K562 (cell line): ENCODE measurements around the gene CAPRIN1. TPM values are rescaled to one million over a fixed set of nuclear protein-coding genes. Genes with fewer than 3 reads are reported as not detected.

ENCODE experiments used
- BRCA1 ChIP-seq, 2 experiments: fragments of 450-650 bp in 1 of 2; sonication (generic) in 1 of 2; formaldehyde crosslinking in 1 of 2; IDR thresholded peaks; 2 replicates each; pipeline versions ENCODE4 v1.5.0 to v1.6.1; 2017 to 2020; ENCODE audit warnings: mild to moderate bottlenecking in 1 of 2, missing genetic modification reagents in 1 of 2
- CEBPZ ChIP-seq: fragments of 150-350 bp; IDR thresholded peaks from 2 replicates; pipeline ENCODE4 v1.6.1; 2014; ENCODE audit warnings: low read depth, mild to moderate bottlenecking, low read length, borderline replicate concordance
- DIDO1 ChIP-seq: fragments of 450-650 bp; IDR thresholded peaks from 2 replicates; pipeline ENCODE4 v1.6.1; 2016; ENCODE audit warnings: low read depth, missing biosample characterization, missing genetic modification characterization
- E2F8 ChIP-seq: fragments of 450-650 bp; IDR thresholded peaks from 2 replicates; pipeline ENCODE4 v1.7.1; 2018; ENCODE audit warnings: mild to moderate bottlenecking, low read depth; ENCODE audit not compliant: partially characterized antibody
- ETV6 ChIP-seq, 3 experiments: fragments of 150-350 bp in 1 of 3; sonication (generic) in 1 of 3; formaldehyde crosslinking in 1 of 3; IDR thresholded peaks; 2 replicates each; pipeline versions ENCODE4 v1.6.1 to v1.8.0; 2014 to 2022; ENCODE audit warnings: borderline replicate concordance in 2 of 3, low read depth in 2 of 3, antibody characterized with exemption in 1 of 3, low read length in 1 of 3, mild to moderate bottlenecking in 1 of 3, missing genetic modification reagents in 1 of 3
- GMEB1 ChIP-seq: fragments of 250-450 bp; sonication (Bioruptor Pico); IDR thresholded peaks from 2 replicates; pipeline ENCODE4 v1.4.0; 2020; ENCODE audit warnings: mild to moderate bottlenecking
- MAZ ChIP-seq, 2 experiments: fragments of 450-650 bp in 1 of 2; sonication (generic) in 1 of 2; formaldehyde crosslinking; IDR thresholded peaks in 1 of 2; conservative IDR thresholded peaks in 1 of 2; 2 replicates each; pipeline versions ENCODE4 v1.4.0 to v1.5.0; 2020; ENCODE audit warnings: mild to moderate bottlenecking in 1 of 2, missing genetic modification reagents in 1 of 2
- PTTG1 ChIP-seq: fragments of 450-650 bp; IDR thresholded peaks from 2 replicates; pipeline ENCODE4 v1.6.1; 2016; ENCODE audit warnings: low read depth, mild to moderate bottlenecking, missing genetic modification characterization, missing compliant biosample characterization
- XRCC4 ChIP-seq: IDR thresholded peaks from one replicate; pipeline ENCODE4 v1.6.1; 2011; ENCODE audit not compliant: insufficient read depth, insufficient read length; ENCODE audit errors: extremely low read depth
- YBX1 ChIP-seq: fragments of 450-650 bp; IDR thresholded peaks from 2 replicates; pipeline ENCODE4 v1.7.1; 2016; ENCODE audit warnings: mild to moderate bottlenecking
- ZNF445 ChIP-seq: fragments of 250-450 bp; sonication (Bioruptor Pico); IDR thresholded peaks from 2 replicates; pipeline ENCODE4 v1.4.0; 2020; ENCODE audit warnings: low read depth, mild to moderate bottlenecking, moderate library complexity
- ZNF592 ChIP-seq: fragments of 450-650 bp; IDR thresholded peaks from 2 replicates; pipeline ENCODE4 v1.6.1; 2017; ENCODE audit warnings: antibody characterized with exemption, mild to moderate bottlenecking
- ZSCAN29 ChIP-seq: fragments of 450-650 bp; IDR thresholded peaks from 2 replicates; pipeline ENCODE4 v1.6.1; 2017
- polyA plus RNA-seq, 8 experiments: library from polyadenylated mRNA; depleted of rRNA in 4 of 8; stranded (reverse) in 5 of 8; unstranded in 3 of 8; fragments of >200 nt; fragmentation: Nextera tagmentation in 2 of 8; fragmentation: Illumina TruSeq in 1 of 8; extraction: Ambion mirVana in 2 of 8; extraction: Trizol in 1 of 8; gene quantifications; 2 replicates each; pipeline versions ENCODE4 v1.2.1 to v1.2.3, GENCODE V29; 2011 to 2014; ENCODE audit warnings: inconsistent platforms in 1 of 8, missing spikeins in 1 of 8
- total RNA-seq, 7 experiments: library from RNA; depleted of rRNA in 6 of 7; stranded (reverse); fragments of >200 nt in 6 of 7; fragmentation: Illumina TruSeq in 2 of 7; extraction: Trizol in 2 of 7; gene quantifications; 2 replicates each; pipeline versions ENCODE4 v1.2.1 to v1.2.3, GENCODE V29; 2011 to 2021; ENCODE audit warnings: low replicate concordance in 1 of 7

The CAPRIN1 gene
- total and polyA plus RNA-seq, 9 of the 15 experiments (the other 6 are each of a cell fraction or from before 2014, with no cell fraction given) = 49.6 to 271 (median 244) TPM

- TF ChIP-seq ZSCAN29 = no peak
- no peak for TF ChIP-seq ZNF445 (CRISPR knock-in tag)
- TF ChIP-seq DIDO1 (tag) = 0 out of 2 replicates have a peak, but pooled peaks have one; percentile 18
- peak; percentile 27; the same call in 1 of the 2 replicates for TF ChIP-seq GMEB1 (CRISPR knock-in tag)
- TF ChIP-seq CEBPZ = no peak
- no peak for TF ChIP-seq XRCC4
- no peak for TF ChIP-seq BRCA1 (IDR thresholded peaks at IDR 0.05)
- TF ChIP-seq BRCA1 (CRISPR knock-in tag; IDR thresholded peaks at IDR 0.05) = no peak
- peak; percentile 24 for TF ChIP-seq ZNF592
- TF ChIP-seq PTTG1 (tag) = no peak
- no peak for TF ChIP-seq ETV6 (IDR thresholded peaks at IDR 0.05; ENCODE audit: borderline replicate concordance in 1 of 2, low read depth in 2 of 2, low read length in 1 of 2)
- TF ChIP-seq ETV6 (CRISPR knock-in tag; IDR thresholded peaks at IDR 0.05; ENCODE audit: borderline replicate concordance) = peak; percentile 22; the same call in 1 of the 2 replicates
- no peak for TF ChIP-seq E2F8
- TF ChIP-seq YBX1 = no peak
- TF ChIP-seq MAZ (CRISPR knock-in tag; conservative IDR thresholded peaks at IDR 0.05 in 1 of 2, IDR thresholded peaks at IDR 0.05 in 1 of 2) = peak; percentile 9 to 53
Measured at GRCh38 chr11:34052036-34052607, 591 bp downstream of the CAPRIN1 start (continued).
